Vagina (tissue), 2 donors: Measurements from ENCODE around the gene ELP5. TPM values are rescaled to one million over a fixed set of nuclear protein-coding genes. Genes with fewer than 3 reads are reported as not detected.
A peak's percentile ranks its signal among the peaks of the same experiment; 100 is the strongest.

Experiments used
- DNase-seq, 2 donors: peaks; one replicate each; pipeline ENCODE4 v3.0.0-alpha.2; 2017; ENCODE audit errors: extremely low spot score in 2 of 2
- H3K27ac ChIP-seq: fragments of 200-600 bp; sonication (generic); one replicate; pipeline ENCODE4 v1.5.1; 2019
- H3K27me3 ChIP-seq: fragments of 200-600 bp; sonication (generic); one replicate; pipeline ENCODE4 v1.5.1; 2019
- H3K36me3 ChIP-seq, 2 donors: fragments of 200-600 bp; sonication (generic); one replicate each; pipeline ENCODE4 v1.5.1; 2017 to 2019
- H3K4me1 ChIP-seq: fragments of 200-600 bp; sonication (generic); one replicate; pipeline ENCODE4 v1.5.1; 2019
- H3K4me3 ChIP-seq, 2 donors: fragments of 200-600 bp; sonication (generic); 1 replicate in 1 of 2; 2 replicates in 1 of 2; pipeline ENCODE4 v1.5.1; 2016 to 2019
- H3K9me3 ChIP-seq: fragments of 200-600 bp; sonication (generic); one replicate; pipeline ENCODE4 v1.5.1; 2019
- CTCF ChIP-seq, 3 experiments: fragments of 450-650 bp in 2 of 3; fragments of 200-600 bp in 1 of 3; sonication (generic) in 1 of 3; IDR thresholded peaks; one replicate each; pipeline ENCODE4 v1.5.1; 2017 to 2019; ENCODE audit warnings: antibody characterized with exemption in 3 of 3, mild to moderate bottlenecking in 2 of 3, moderate library complexity in 2 of 3
- POLR2A ChIP-seq, 2 donors: fragments of 450-650 bp; IDR thresholded peaks; one replicate each; pipeline ENCODE4 v1.6.1; 2017; ENCODE audit warnings: antibody characterized with exemption in 2 of 2, mild to moderate bottlenecking in 2 of 2, moderate library complexity in 2 of 2
- POLR2AphosphoS5 ChIP-seq, 2 donors: sonication (generic); formaldehyde crosslinking; IDR thresholded peaks; one replicate each; pipeline ENCODE4 v1.9.0; 2017; ENCODE audit warnings: antibody characterized with exemption in 2 of 2, mild to moderate bottlenecking in 2 of 2, low read depth in 1 of 2; ENCODE audit not compliant: insufficient read depth in 1 of 2
- intact Hi-C: fragments of 100-400 bp; cut with DNase I; formaldehyde crosslinking; loops from one replicate; pipeline ENCODE4 v1.15.1; 2023
- total RNA-seq: library from RNA; depleted of rRNA; stranded (reverse); fragments of >200 nt; gene quantifications from one replicate; pipeline ENCODE4 v1.2.3, GENCODE V29; 2016

The ELP5 gene
- total RNA-seq, 1 donor from 2014 or later = 30.9 TPM

- DNase-seq = no peak
- intact Hi-C loops = no loop called here
- no peak for TF ChIP-seq POLR2AphosphoS5 (IDR thresholded peaks at IDR 0.05; ENCODE audit: insufficient read depth in 1 of 2, low read depth in 1 of 2)
- TF ChIP-seq POLR2A (IDR thresholded peaks at IDR 0.05) = no peak
- TF ChIP-seq CTCF (IDR thresholded peaks at IDR 0.05) = no peak
- H3K36me3 ChIP-seq = peaks cover 0 to 30% of the 10 kb centered on the region in 2 donors
- H3K27ac ChIP-seq = no peak overlapping the region
- H3K27me3 ChIP-seq = no peaks in the 10 kb centered on the region
- no peak overlapping the region for H3K4me3 ChIP-seq
- H3K9me3 ChIP-seq = no peaks in the 10 kb centered on the region
- peaks cover 49% of the 10 kb centered on the region for H3K4me1 ChIP-seq
Measured at GRCh38 chr17:7248796-7249195, 3.2 kb upstream of the ELP5 start.

- TF ChIP-seq POLR2AphosphoS5 (IDR thresholded peaks at IDR 0.05; ENCODE audit: insufficient read depth in 1 of 2, low read depth in 1 of 2) (no peak), POLR2A (IDR thresholded peaks at IDR 0.05) (no peak)
- Histone ChIP-seq H3K36me3 (peaks cover 0 to 28% of the 10 kb centered on the region in 2 donors), H3K4me1 (peaks cover 50% of the 10 kb centered on the region), H3K27ac (no peak overlapping the region), H3K9me3 (no peaks in the 10 kb centered on the region), H3K27me3 (no peaks in the 10 kb centered on the region), H3K4me3 (no peak overlapping the region)
- no peak for DNase-seq
- intact Hi-C loops = no loop called here
Measured at GRCh38 chr17:7249214-7249613, 2.8 kb upstream of the ELP5 start.

- H3K27ac ChIP-seq = no peak overlapping the region
- no peak for DNase-seq
- H3K36me3 ChIP-seq = peaks cover 0 to 21% of the 10 kb centered on the region in 2 donors
- no peaks in the 10 kb centered on the region for H3K9me3 ChIP-seq
- peaks cover 50% of the 10 kb centered on the region for H3K4me1 ChIP-seq
- no peaks in the 10 kb centered on the region for H3K27me3 ChIP-seq
- peak overlapping the region; percentile 92 to 99 for H3K4me3 ChIP-seq
- TF ChIP-seq POLR2A (IDR thresholded peaks at IDR 0.05) (no peak), POLR2AphosphoS5 (IDR thresholded peaks at IDR 0.05; ENCODE audit: insufficient read depth in 1 of 2, low read depth in 1 of 2) (no peak), CTCF (IDR thresholded peaks at IDR 0.05) (no peak)
- intact Hi-C loops = loop anchor here (10.0 kb wide), 1 partner anchor 315 kb away; the partner anchor contains the start of gene SENP3
Measured at GRCh38 chr17:7249830-7250229, 2.2 kb upstream of the ELP5 start.

- H3K27me3 ChIP-seq = no peaks in the 10 kb centered on the region
- H3K36me3 ChIP-seq = peaks cover 0 to 22% of the 10 kb centered on the region in 2 donors
- DNase-seq = peak in 1 of 2 donors; percentile 88
- TF ChIP-seq POLR2AphosphoS5 (IDR thresholded peaks at IDR 0.05; ENCODE audit: insufficient read depth in 1 of 2, low read depth in 1 of 2) (no peak), POLR2A (IDR thresholded peaks at IDR 0.05) (no peak), CTCF (IDR thresholded peaks at IDR 0.05) (no peak)
- H3K4me3 ChIP-seq = peak overlapping the region; percentile 92 to 99
- H3K9me3 ChIP-seq = no peaks in the 10 kb centered on the region
- H3K4me1 ChIP-seq = peaks cover 50% of the 10 kb centered on the region
- intact Hi-C loops = loop anchor here (10.0 kb wide), 1 partner anchor 314 kb away; the partner anchor contains the start of gene SENP3
- H3K27ac ChIP-seq = peak overlapping the region; percentile 99
Measured at GRCh38 chr17:7250695-7251627, 1.1 kb upstream of the ELP5 start.

GRCh38 chr17:7251661-7252175 is 297 bp upstream of the ELP5 start, which contains the start of gene CTDNEP1:
CTDNEP1 (minus strand) TSS chr17:7251734; CDS start chr17:7251296, 438 bp downstream.
- Histone ChIP-seq H3K4me3 (peak within 1 kb of the TSS; percentile 92 to 99), H3K36me3 (peaks cover 0 to 19% of the 10 kb centered on the region in 2 donors), H3K27me3 (no peaks in the 10 kb centered on the region), H3K9me3 (no peaks in the 10 kb centered on the region), H3K27ac (peak within 1 kb of the TSS; percentile 99), H3K4me1 (peaks cover 50% of the 10 kb centered on the region)
- TF ChIP-seq CTCF (IDR thresholded peaks at IDR 0.05) = no peak
- TF ChIP-seq POLR2AphosphoS5 (IDR thresholded peaks at IDR 0.05; ENCODE audit: insufficient read depth in 1 of 2, low read depth in 1 of 2) = peak in 1 of 2 donors; percentile 98
- TF ChIP-seq POLR2A (IDR thresholded peaks at IDR 0.05) = peak in 1 of 2 donors; percentile 53
- intact Hi-C loops = loop anchor here (10.0 kb wide), 1 partner anchor 313 kb away; the partner anchor contains the start of gene SENP3
- peak; percentile 100 for DNase-seq
